Heart right ventricle (tissue), 16 donors: ENCODE results near the gene SLC39A11. TPM values are rescaled to one million over a fixed set of nuclear protein-coding genes. Genes with fewer than 3 reads are reported as not detected.
A peak's percentile ranks its signal among the peaks of the same experiment; 100 is the strongest.

Source experiments
- ATAC-seq, 8 donors: fragments of 200-7000 bp; cut with Tn5 transposase; one replicate each; pipeline ENCODE4 v1.9.1; 2020; ENCODE audit warnings: mild to moderate bottlenecking in 8 of 8, moderate library complexity in 8 of 8, moderate number of reproducible peaks in 1 of 8
- DNase-seq, 2 donors: peaks; one replicate each; pipeline ENCODE4 v3.0.0-alpha.2; 2020
- H3K27ac ChIP-seq, 10 donors: fragments of 200-600 bp; sonication (generic) in 2 of 10; one replicate each; pipeline versions ENCODE4 v1.5.0 to v1.8.0; 2020 to 2022; ENCODE audit warnings: mild to moderate bottlenecking in 3 of 10
- H3K27me3 ChIP-seq, 7 donors: fragments of 200-600 bp; one replicate each; pipeline ENCODE4 v1.8.0; 2021 to 2022; ENCODE audit warnings: mild to moderate bottlenecking in 2 of 7
- H3K36me3 ChIP-seq, 9 donors: fragments of 200-600 bp; sonication (generic) in 1 of 9; one replicate each; pipeline versions ENCODE4 v1.5.0 to v1.8.0; 2020 to 2022; ENCODE audit warnings: mild to moderate bottlenecking in 2 of 9
- H3K4me1 ChIP-seq, 9 donors: fragments of 200-600 bp; sonication (generic) in 1 of 9; one replicate each; pipeline versions ENCODE4 v1.5.0 to v1.8.0; 2020 to 2022; ENCODE audit warnings: mild to moderate bottlenecking in 4 of 9
- H3K4me3 ChIP-seq, 10 donors: fragments of 200-600 bp; sonication (generic) in 2 of 10; one replicate each; pipeline versions ENCODE4 v1.5.0 to v1.8.0; 2020 to 2022; ENCODE audit warnings: mild to moderate bottlenecking in 7 of 10, moderate library complexity in 2 of 10
- H3K9me3 ChIP-seq, 11 donors: fragments of 200-600 bp in 10 of 11; sonication (generic) in 2 of 11; one replicate each; pipeline versions ENCODE4 v1.5.0 to v1.8.0; 2013 to 2022; ENCODE audit warnings: mild to moderate bottlenecking in 2 of 11, control low read depth in 1 of 11, moderate library complexity in 1 of 11
- CTCF ChIP-seq, 9 donors: fragments of 200-600 bp; sonication (generic) in 2 of 9; IDR thresholded peaks; one replicate each; pipeline versions ENCODE4 v1.5.0 to v1.8.0; 2021 to 2022; ENCODE audit warnings: antibody characterized with exemption in 9 of 9, mild to moderate bottlenecking in 5 of 9, moderate library complexity in 1 of 9
- WGBS, 2 donors: extraction: QIAGEN DNeasy Blood & Tissue Kit; methylation state at CpG; one replicate each; pipeline ENCODE4 v1.1.7; 2013; ENCODE audit warnings: inconsistent platforms in 1 of 2; 5-methylcytosine and 5-hydroxymethylcytosine counted together
- intact Hi-C, 10 donors: fragments of 100-400 bp; cut with DNase I; formaldehyde crosslinking; loops; one replicate each; pipeline versions ENCODE4 v1.11.1 to v1.14.2; 2022
- polyA plus RNA-seq, 2 donors: library from polyadenylated mRNA; stranded (reverse); fragments of 200-250 nt; gene quantifications; one replicate each; pipeline ENCODE4 v1.2.3, GENCODE V29; 2013
- total RNA-seq, 10 donors: library from RNA; stranded (reverse); fragmentation: NEBNext Ultra II Directional in 3 of 10; extraction: Animal tissue kit (Norgen Biotek cat#: 25700) in 3 of 10; gene quantifications; one replicate each; pipeline versions ENCODE4 v1.2.1 to v1.2.4, GENCODE V29; 2021 to 2023
- donor health status: Arrhythmogenic right ventricular cardiomyopathy.
- donor health status: ischemic (EF 13 %, LVEDD 7.1; RV severe dilation, severe dysfunction).
- donor health status: healthy with polysubstance abuse.
- donor health status: DM: no; HTN: yes; CAD: no.
- donor health status: DM: no; HTN: no; CAD: no.
- donor health status: ischemic (EF 25% LVEDD 6.9; RV normal size, moderate dysfunction).
- donor health status: ischemic (EF 25% LVEDD 5.7; RV mildly dilated, moderate dysfunction).
- donor health status: healthy.
- donor health status: DM: yes; HTN: yes; CAD: no.
- donor health status: Ischemic cardiomyopathy.
- donor health status: ischemic (EF 35%, LVEDD 5.7; RV mildly dilated, moderate dysfunction).
- donor health status: nonischemic (EF 11% LVEDD 7.7; RV severe dilation, severe dysfunction).
- donor health status: DM: yes; HTN: yes; CAD: no.
- donor health status: PGD.
- donor health status: ischemic (EF 29% LVEDD 5.4; RV normal size, mild dysfunction).
- donor health status: nonischemic (EF 23%, LVEDD 6.1; RV moderate dilation, normal function).

Gene SLC39A11
- total and polyA plus RNA-seq, 12 donors, result 2.4 to 11.3 (median 6.4) TPM

- intact Hi-C loops, result no loop called here
- TF ChIP-seq CTCF (IDR thresholded peaks at IDR 0.05), result no peak
- ATAC-seq (no peak), DNase-seq (no peak)
- H3K36me3 ChIP-seq, result no peaks in the 10 kb centered on the region
- 66 to 71% methylated on average over 4 of the region's 4 CpGs for WGBS, 2 donors
- H3K27ac ChIP-seq, result no peak overlapping the region
- peaks cover 0 to 68% (median 39%) of the 10 kb centered on the region in 7 donors for H3K27me3 ChIP-seq
- H3K4me3 ChIP-seq, result no peak overlapping the region
- H3K9me3 ChIP-seq, result no peaks in the 10 kb centered on the region
- H3K4me1 ChIP-seq, result peaks cover 0 to 10% (median 0%) of the 10 kb centered on the region in 9 donors
These were observed 478.0 kb downstream of the SLC39A11 start for GRCh38 chr17:72614476-72614870.

GRCh38 chr17:72613806-72614292, 478.6 kb downstream of the SLC39A11 start:
- no peak for TF ChIP-seq CTCF (IDR thresholded peaks at IDR 0.05)
- no peaks in the 10 kb centered on the region for H3K36me3 ChIP-seq
- H3K27me3 ChIP-seq, result peaks cover 0 to 61% (median 38%) of the 10 kb centered on the region in 7 donors
- H3K4me3 ChIP-seq, result no peak overlapping the region
- WGBS, 2 donors, result 58 to 68% methylated on average over 3 of the region's 3 CpGs
- intact Hi-C loops, result no loop called here
- DNase-seq, result no peak
- ATAC-seq, result no peak
- H3K27ac ChIP-seq, result no peak overlapping the region
- H3K4me1 ChIP-seq, result peaks cover 0 to 10% (median 0%) of the 10 kb centered on the region in 9 donors
- H3K9me3 ChIP-seq, result no peaks in the 10 kb centered on the region

GRCh38 chr17:72613396-72613795, 479.1 kb downstream of the SLC39A11 start:
- peak in 1 of 8 donors; percentile 17 for ATAC-seq
- 47 to 48% methylated on average over 7 of the region's 7 CpGs for WGBS, 2 donors

DNA sequence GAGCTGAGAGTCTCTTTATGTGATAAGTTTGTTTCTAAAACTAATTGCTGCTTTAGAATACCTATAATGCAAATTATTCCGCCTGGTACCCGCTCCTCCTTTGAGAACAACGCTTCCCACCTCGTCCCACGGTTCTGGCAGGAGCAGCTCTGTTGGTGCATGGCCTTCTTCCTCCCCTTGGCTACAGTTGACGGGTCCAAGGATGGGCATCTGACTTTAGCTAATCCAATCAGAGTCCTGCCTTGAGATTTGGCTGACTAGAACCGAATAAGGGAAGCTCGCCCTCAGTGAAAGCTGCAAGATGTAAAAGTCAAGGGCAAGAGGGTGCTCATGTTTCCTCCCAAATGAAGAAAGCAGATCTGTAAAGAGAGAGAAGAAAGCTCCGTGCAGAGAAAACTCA, 481.3 kb downstream of the SLC39A11 start:
- H3K9me3 ChIP-seq, result peaks cover 0 to 18% (median 4%) of the 10 kb centered on the region in 11 donors
- H3K4me1 ChIP-seq, result peaks cover 0 to 6% (median 0%) of the 10 kb centered on the region in 9 donors
- intact Hi-C loops, result no loop called here
- peaks cover 0 to 36% (median 19%) of the 10 kb centered on the region in 7 donors for H3K27me3 ChIP-seq
- no peak overlapping the region for H3K27ac ChIP-seq
- ATAC-seq, result no peak
- TF ChIP-seq CTCF (IDR thresholded peaks at IDR 0.05), result no peak
- DNase-seq, result no peak
- 69 to 77% methylated on average over 9 of the region's 9 CpGs for WGBS, 2 donors
- no peaks in the 10 kb centered on the region for H3K36me3 ChIP-seq
- no peak overlapping the region for H3K4me3 ChIP-seq

More at GRCh38 chr17:72613396-72613795, 479.1 kb downstream of the SLC39A11 start:
- no peaks in the 10 kb centered on the region for H3K36me3 ChIP-seq
- no peak overlapping the region for H3K27ac ChIP-seq
- TF ChIP-seq CTCF (IDR thresholded peaks at IDR 0.05), result no peak
- no peak overlapping the region for H3K4me3 ChIP-seq
- no peak for DNase-seq
- H3K4me1 ChIP-seq, result peaks cover 0 to 10% (median 0%) of the 10 kb centered on the region in 9 donors
- H3K27me3 ChIP-seq, result peaks cover 0 to 57% (median 33%) of the 10 kb centered on the region in 7 donors
- intact Hi-C loops, result no loop called here
- peaks cover 0 to 3% (median 0%) of the 10 kb centered on the region in 11 donors for H3K9me3 ChIP-seq
